Small intestine (tissue), 7 donors: ENCODE data around the gene USP4. TPM values are rescaled to one million over a fixed set of nuclear protein-coding genes. Genes with fewer than 3 reads are reported as not detected.

Experiments
- DNase-seq, 2 donors: peaks; one replicate each; pipeline versions ENCODE4 v3.0.0 to v3.0.0-alpha.2; 2013
- FAIRE-seq: peaks from 2 replicates; lab custom pipeline; 2012; peaks lifted over from hg19 to GRCh38; lab: Jason Lieb, UNC
- H3K27ac ChIP-seq, 3 donors: one replicate each; pipeline ENCODE4 v1.5.1; 2013; ENCODE audit warnings: low read length in 2 of 3, mild to moderate bottlenecking in 2 of 3, control low read depth in 1 of 3, inconsistent platforms in 1 of 3, low read depth in 1 of 3, moderate library complexity in 1 of 3
- H3K27me3 ChIP-seq, 3 donors: one replicate each; pipeline ENCODE4 v1.6.1; 2013; ENCODE audit warnings: low read length in 3 of 3, inconsistent platforms in 1 of 3; ENCODE audit not compliant: control insufficient read depth in 3 of 3, insufficient read depth in 3 of 3
- H3K36me3 ChIP-seq, 3 donors: one replicate each; pipeline ENCODE4 v1.6.1; 2013; ENCODE audit warnings: low read length in 3 of 3, inconsistent platforms in 1 of 3, low read depth in 1 of 3, mild to moderate bottlenecking in 1 of 3, moderate library complexity in 1 of 3; ENCODE audit not compliant: control insufficient read depth in 3 of 3, insufficient read depth in 2 of 3
- H3K4me1 ChIP-seq, 3 donors: one replicate each; pipeline ENCODE4 v1.6.1; 2013; ENCODE audit warnings: low read length in 2 of 3, inconsistent platforms in 1 of 3, low read depth in 1 of 3, mild to moderate bottlenecking in 1 of 3, moderate library complexity in 1 of 3; ENCODE audit not compliant: control insufficient read depth in 3 of 3, insufficient read depth in 2 of 3
- H3K4me3 ChIP-seq, 3 donors: one replicate each; pipeline ENCODE4 v1.5.1; 2013; ENCODE audit warnings: low read length in 3 of 3, control low read depth in 1 of 3, inconsistent platforms in 1 of 3, low read depth in 1 of 3, mild to moderate bottlenecking in 1 of 3, moderate library complexity in 1 of 3
- H3K9me3 ChIP-seq, 2 donors: one replicate each; pipeline ENCODE4 v1.6.1; 2013; ENCODE audit warnings: low read depth in 1 of 2, low read length in 1 of 2; ENCODE audit not compliant: control insufficient read depth in 2 of 2, insufficient read depth in 1 of 2
- WGBS, 3 donors: extraction: QIAGEN DNeasy Blood & Tissue Kit; methylation state at CpG; one replicate each; pipeline ENCODE4 v1.1.7; 2013; 5-methylcytosine and 5-hydroxymethylcytosine counted together
- polyA plus RNA-seq, 4 donors: library from polyadenylated mRNA; stranded (reverse) in 3 of 4; unstranded in 1 of 4; fragments of 200-250 nt in 3 of 4; fragments of 120-200 nt in 1 of 4; gene quantifications; one replicate each; pipeline versions ENCODE4 v1.2.1 to v1.2.3, GENCODE V29; 2013
- donor health status: healthy with polysubstance abuse.
- donor health status: control.
- donor health status: control.
- donor health status: Bipolar disorder and iron deficiency.
- donor health status: healthy.

The USP4 gene
- polyA plus RNA-seq, 4 donors = 21.3 to 44.8 (median 24.8) TPM

DNA sequence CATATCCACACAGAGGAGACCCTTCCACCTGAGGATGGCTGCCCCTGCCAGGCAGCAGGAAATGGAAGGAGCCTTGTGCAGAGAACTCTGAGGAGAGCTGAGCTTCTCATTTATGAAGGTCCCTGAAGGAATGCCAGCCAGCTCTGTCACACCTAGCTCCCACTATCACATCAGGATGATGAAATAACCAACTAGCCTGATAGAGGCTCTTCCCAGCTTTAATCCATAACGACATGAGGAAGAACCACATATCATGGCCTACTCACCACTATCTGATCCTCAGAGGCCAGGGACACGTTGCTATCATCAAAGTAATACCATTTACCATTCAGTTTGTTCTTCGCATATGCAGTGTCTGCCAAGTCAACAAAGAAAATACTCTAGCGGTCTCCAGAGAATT lies 61.3 kb downstream of the USP4 start:
- Histone ChIP-seq H3K27me3 (no peaks in the 10 kb centered on the region), H3K4me3 (no peak overlapping the region), H3K9me3 (no peaks in the 10 kb centered on the region), H3K36me3 (peaks cover 7 to 34% (median 12%) of the 10 kb centered on the region in 3 donors), H3K27ac (peak overlapping the region; percentile 14 to 39 (median 33)), H3K4me1 (peaks cover 2 to 30% (median 8%) of the 10 kb centered on the region in 3 donors)
- DNase-seq (peak in 1 of 2 donors; percentile 33), FAIRE-seq (no peak)
- WGBS, 3 donors = 46 to 62% (median 52%) methylated on average over 4 of the region's 4 CpGs

- H3K27me3 ChIP-seq = no peaks in the 10 kb centered on the region
- WGBS, 3 donors = 21 to 30% (median 26%) methylated on average over 9 of the region's 9 CpGs
- peaks cover 2 to 30% (median 8%) of the 10 kb centered on the region in 3 donors for H3K4me1 ChIP-seq
- peak overlapping the region; percentile 64 to 98 (median 90) for H3K27ac ChIP-seq
- DNase-seq (peak in 1 of 2 donors; percentile 21), FAIRE-seq (no peak)
- H3K9me3 ChIP-seq = no peaks in the 10 kb centered on the region
- peaks cover 2 to 28% (median 9%) of the 10 kb centered on the region in 3 donors for H3K36me3 ChIP-seq
- peak overlapping the region; percentile 41 to 61 (median 57) for H3K4me3 ChIP-seq
Measured at GRCh38 chr3:49277383-49277775, 62.5 kb downstream of the USP4 start.

- no peak for FAIRE-seq
- no peaks in the 10 kb centered on the region for H3K9me3 ChIP-seq
Measured at GRCh38 chr3:49276475-49277382, 63.1 kb downstream of the USP4 start, which contains the start of gene C3orf62. C3orf62 (minus strand) TSS chr3:49277232; CDS start chr3:49276872, 360 bp downstream.

GRCh38 chr3:49273825-49274532 lies 65.9 kb downstream of the USP4 start:
- Histone ChIP-seq H3K4me1 (peaks cover 6 to 40% (median 8%) of the 10 kb centered on the region in 3 donors), H3K27ac (no peak overlapping the region), H3K9me3 (no peaks in the 10 kb centered on the region), H3K36me3 (peaks cover 0 to 27% (median 4%) of the 10 kb centered on the region in 3 donors), H3K27me3 (no peaks in the 10 kb centered on the region), H3K4me3 (no peak overlapping the region)
- FAIRE-seq (no peak), DNase-seq (no peak)
- WGBS, 3 donors = 90 to 95% (median 92%) methylated on average over 11 of the region's 11 CpGs

More at GRCh38 chr3:49276475-49277382, 63.1 kb downstream of the USP4 start, which contains the start of gene C3orf62:
- Histone ChIP-seq H3K4me1 (peaks cover 2 to 30% (median 8%) of the 10 kb centered on the region in 3 donors), H3K27ac (peak within 1 kb of the TSS; percentile 64 to 98 (median 90)), H3K36me3 (peaks cover 2 to 32% (median 9%) of the 10 kb centered on the region in 3 donors), H3K27me3 (no peaks in the 10 kb centered on the region), H3K4me3 (peak within 1 kb of the TSS; percentile 41 to 61 (median 57))
- WGBS, 3 donors = 2 to 4% (median 4%) methylated on average over 46 to 51 of the region's 51 CpGs
- DNase-seq = peak; percentile 79 to 86

DNA sequence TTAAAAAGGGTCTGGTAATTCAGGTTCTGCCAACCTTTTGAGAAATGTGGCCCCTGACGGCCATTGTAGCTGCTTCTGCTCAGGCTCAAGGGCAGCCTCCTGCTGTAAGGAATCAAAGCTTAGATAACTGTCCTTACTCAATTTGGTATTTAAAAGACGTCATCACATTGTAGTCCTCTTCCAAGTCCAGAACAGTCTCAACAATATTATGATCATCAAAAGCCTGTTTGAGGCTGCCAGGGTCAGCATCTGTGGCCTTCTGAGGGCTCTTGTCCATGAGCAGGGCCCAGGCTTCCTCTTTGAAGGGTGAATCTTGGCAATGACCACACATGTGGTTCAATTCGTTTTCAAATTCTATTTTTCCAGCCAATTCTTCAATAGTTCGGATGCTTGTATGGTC lies 68.8 kb downstream of the USP4 start:
- WGBS, 3 donors = 81 to 92% (median 84%) methylated on average over 4 of the region's 4 CpGs

DNA sequence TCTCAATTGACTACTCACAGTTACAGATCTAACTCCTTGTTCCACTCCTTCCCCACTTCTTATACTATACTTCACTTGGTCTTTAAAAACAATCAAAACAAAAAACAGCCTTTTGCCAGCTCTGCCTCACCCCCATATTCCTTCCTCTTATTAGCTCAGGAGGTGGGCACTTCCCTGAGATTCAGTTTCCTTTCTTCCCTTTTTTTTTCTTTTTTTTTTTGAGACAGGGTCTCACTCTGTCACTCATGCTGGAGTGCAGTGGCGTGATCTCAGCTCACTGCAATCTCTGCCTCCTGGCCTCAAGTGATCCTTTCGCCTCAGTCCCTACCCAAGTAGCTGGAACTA lies 69.7 kb downstream of the USP4 start:
- Histone ChIP-seq H3K4me1 (peaks cover 0 to 49% (median 4%) of the 10 kb centered on the region in 3 donors), H3K9me3 (no peaks in the 10 kb centered on the region), H3K27ac (peak overlapping the region in 1 of 3 donors; percentile 78), H3K36me3 (peaks cover 0 to 25% (median 4%) of the 10 kb centered on the region in 3 donors), H3K4me3 (no peak overlapping the region), H3K27me3 (no peaks in the 10 kb centered on the region)
- DNase-seq (no peak), FAIRE-seq (no peak)
- WGBS, 3 donors = 93 to 100% (median 95%) methylated on average over 2 of the region's 2 CpGs

More for the DNA sequence above, 68.8 kb downstream of the USP4 start:
- DNase-seq (no peak), FAIRE-seq (no peak)
- Histone ChIP-seq H3K9me3 (no peaks in the 10 kb centered on the region), H3K27me3 (no peaks in the 10 kb centered on the region), H3K4me1 (peaks cover 0 to 45% (median 5%) of the 10 kb centered on the region in 3 donors), H3K36me3 (peaks cover 0 to 25% (median 4%) of the 10 kb centered on the region in 3 donors), H3K27ac (no peak overlapping the region), H3K4me3 (no peak overlapping the region)

- peak; percentile 71 to 77 for DNase-seq
- Histone ChIP-seq H3K36me3 (peaks cover 0 to 25% (median 4%) of the 10 kb centered on the region in 3 donors), H3K27me3 (no peaks in the 10 kb centered on the region), H3K4me1 (peaks cover 0 to 53% (median 4%) of the 10 kb centered on the region in 3 donors), H3K27ac (peak overlapping the region; percentile 26 to 78 (median 61)), H3K4me3 (no peak overlapping the region), H3K9me3 (no peaks in the 10 kb centered on the region)
- FAIRE-seq = no peak
- WGBS, 3 donors = 41 to 64% (median 56%) methylated on average over 3 of the region's 3 CpGs
Measured at GRCh38 chr3:49269443-49270155, 70.3 kb downstream of the USP4 start.
